Measurements from ENCODE around the gene ACOT7. TPM values are rescaled to one million over a fixed set of nuclear protein-coding genes. Genes with fewer than 3 reads are reported as not detected.

ACOT7 gene
- total RNA-seq, 1 donor from 2014 or later = 8.5 TPM

- no peak for DNase-seq
- intact Hi-C loops (cut with DNase I) = no loop called here
- no peak for ATAC-seq (ENCODE audit: poor library complexity)
These were observed 141.7 kb downstream of the ACOT7 start for GRCh38 chr1:6251681-6252373.

GRCh38 chr1:6251233-6251632 lies 142.3 kb downstream of the ACOT7 start:
- ATAC-seq (ENCODE audit: poor library complexity) (no peak), DNase-seq (no peak)
- intact Hi-C loops (cut with DNase I) = no loop called here

DNA sequence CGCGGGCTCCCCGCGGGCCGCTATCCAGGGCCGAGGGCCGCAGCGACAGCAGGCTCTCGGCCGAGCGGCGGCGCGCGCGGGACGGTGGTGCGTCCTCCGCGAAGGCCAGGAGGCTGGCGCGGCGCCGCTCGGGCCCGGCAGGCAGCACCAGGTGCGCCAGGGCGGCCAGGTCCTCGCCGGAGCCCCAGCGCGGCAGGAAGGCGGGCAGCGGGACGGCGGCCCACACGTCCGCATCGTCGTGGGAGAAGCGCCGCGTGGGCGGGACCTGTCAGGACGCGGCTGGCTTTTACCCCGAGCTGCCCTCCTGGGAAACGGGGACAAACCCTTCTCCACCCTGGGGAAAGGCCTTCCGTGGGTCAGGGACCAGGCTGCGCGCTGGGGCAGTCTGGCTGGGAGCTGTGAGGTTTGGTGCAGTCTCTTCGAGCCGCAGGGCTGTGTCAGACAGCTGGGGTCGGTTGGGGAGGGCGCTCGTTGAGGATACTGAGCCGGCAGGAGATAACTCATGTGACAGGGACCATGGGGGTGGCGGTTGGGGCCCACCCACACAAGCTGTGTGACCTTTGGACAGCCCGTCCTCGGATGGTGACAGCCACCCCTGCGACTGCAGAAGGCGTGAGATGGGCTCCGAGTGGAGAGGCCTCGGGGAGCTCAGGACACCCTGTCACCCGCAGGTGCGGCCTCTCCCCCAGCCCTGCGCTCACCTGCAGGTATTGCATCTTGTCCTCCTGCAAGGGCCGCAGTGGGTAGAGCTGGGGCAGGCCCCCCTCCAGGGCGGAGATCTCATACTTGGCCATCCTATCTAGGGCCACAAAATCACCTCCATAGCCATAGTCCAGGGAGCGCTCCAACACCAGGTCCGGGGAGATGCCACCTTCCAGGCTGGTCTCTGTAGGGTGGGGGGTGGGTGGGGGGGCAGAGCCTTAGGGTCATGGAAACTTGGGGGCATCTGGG lies 143.6 kb downstream of the ACOT7 start:
- intact Hi-C loops (cut with DNase I) = loop anchor here (5.0 kb wide), 1 partner anchor 198 kb away; no protein-coding TSS in a partner anchor
- ATAC-seq (ENCODE audit: poor library complexity) = no peak
- no peak for DNase-seq

GRCh38 chr1:6248932-6249738 lies 144.4 kb downstream of the ACOT7 start:
- ATAC-seq (ENCODE audit: poor library complexity) (peak; percentile 8), DNase-seq (no peak)
- intact Hi-C loops (cut with DNase I) = loop anchor here (5.0 kb wide), 1 partner anchor 197 kb away; no protein-coding TSS in a partner anchor

GRCh38 chr1:6248161-6248776 lies 145.3 kb downstream of the ACOT7 start:
- DNase-seq (no peak), ATAC-seq (ENCODE audit: poor library complexity) (no peak)
- intact Hi-C loops (cut with DNase I) = loop anchor here (5.0 kb wide), 1 partner anchor 196 kb away; no protein-coding TSS in a partner anchor

GRCh38 chr1:6247651-6248050 lies 145.9 kb downstream of the ACOT7 start:
- intact Hi-C loops (cut with DNase I) = loop anchor here (2.0 to 5.0 kb wide), 2 partner anchors 95 to 195 kb away; no protein-coding TSS in a partner anchor
- ATAC-seq (ENCODE audit: poor library complexity) = no peak
- DNase-seq = no peak

DNA sequence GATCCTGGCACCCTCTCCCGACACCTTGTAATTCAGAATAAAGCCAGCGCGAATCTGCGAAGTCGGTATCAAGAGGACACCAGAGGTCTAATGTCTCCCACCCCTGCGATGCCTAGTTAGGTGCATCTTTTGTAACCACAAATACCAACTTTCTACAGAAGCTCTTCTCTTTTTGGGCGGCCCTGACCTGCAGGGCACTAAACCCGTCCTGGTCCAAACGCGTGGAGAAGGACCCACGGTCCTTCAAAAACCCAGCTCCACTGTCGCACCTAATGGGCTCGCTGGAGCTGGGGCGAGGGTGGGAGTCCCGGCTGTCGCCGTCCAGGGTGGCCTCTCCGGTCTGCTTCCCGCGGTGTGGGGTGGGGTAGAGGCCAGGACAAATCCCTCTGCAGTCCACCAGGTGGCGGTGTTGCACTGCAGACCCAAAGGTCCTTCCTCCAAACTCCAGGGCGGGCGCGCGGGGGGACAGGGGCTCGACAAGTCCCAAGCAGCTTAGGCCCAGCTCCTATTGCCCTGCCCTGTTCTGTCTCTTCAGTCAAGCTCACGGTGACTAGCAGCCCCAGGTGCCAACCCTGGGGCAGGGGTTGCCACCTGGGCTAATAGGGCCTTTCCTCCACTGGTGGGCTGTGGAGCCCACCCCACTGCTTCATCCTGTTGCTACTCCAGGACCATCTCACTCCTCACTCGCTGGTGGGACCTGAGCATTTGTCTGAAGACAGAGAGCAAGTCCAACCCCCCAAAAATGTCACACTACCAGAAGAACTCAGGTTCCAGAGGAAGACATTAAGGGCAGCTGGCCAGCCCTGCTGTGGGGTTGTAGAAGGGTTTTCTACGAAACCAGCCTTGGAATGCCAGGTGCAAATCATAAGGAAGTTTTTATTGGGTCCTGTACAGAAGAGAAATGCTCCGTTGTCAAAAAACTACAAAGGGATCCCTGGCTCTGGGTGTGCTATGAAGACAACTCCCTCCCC lies 146.8 kb downstream of the ACOT7 start:
- peak; percentile 69 for ATAC-seq (ENCODE audit: poor library complexity)
- peak; percentile 85 for DNase-seq
- intact Hi-C loops (cut with DNase I) = loop anchor here (2.0 to 5.0 kb wide), 2 partner anchors 96 to 194 kb away; no protein-coding TSS in a partner anchor

DNA sequence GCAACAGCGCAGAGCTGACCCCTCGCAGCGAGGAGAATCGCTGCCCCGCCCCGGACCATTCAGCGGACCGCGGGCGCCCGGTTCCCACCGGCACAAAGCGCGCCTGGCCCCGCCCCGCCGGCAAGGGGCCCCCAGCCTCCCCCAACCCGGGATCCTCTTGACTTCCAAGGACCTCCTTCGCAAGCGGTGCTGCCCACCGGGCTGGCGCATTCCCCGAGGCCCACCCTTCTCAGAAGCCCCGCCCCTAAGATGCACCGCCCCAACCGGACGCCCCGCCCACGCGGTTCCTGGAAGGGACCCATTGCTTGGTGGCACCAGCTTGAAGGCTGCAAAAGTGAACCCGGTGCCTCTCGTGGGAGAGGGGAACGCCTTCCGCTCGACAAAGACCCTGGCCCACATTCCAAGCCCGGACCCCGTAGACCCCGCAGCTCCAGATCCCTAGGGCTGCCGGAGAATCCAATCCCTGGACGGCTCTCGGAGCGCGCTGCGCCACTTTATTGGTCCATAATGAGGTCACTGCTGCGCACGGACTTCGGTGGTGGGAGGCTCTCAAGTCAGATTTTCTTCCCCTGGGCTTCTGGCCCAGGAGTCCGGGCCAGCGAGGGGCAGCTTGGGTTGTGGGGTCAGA lies 147.6 kb downstream of the ACOT7 start:
- DNase-seq (no peak), ATAC-seq (ENCODE audit: poor library complexity) (no peak)
- intact Hi-C loops (cut with DNase I) = loop anchor here (2.0 to 5.0 kb wide), 2 partner anchors 97 to 194 kb away; no protein-coding TSS in a partner anchor

DNA sequence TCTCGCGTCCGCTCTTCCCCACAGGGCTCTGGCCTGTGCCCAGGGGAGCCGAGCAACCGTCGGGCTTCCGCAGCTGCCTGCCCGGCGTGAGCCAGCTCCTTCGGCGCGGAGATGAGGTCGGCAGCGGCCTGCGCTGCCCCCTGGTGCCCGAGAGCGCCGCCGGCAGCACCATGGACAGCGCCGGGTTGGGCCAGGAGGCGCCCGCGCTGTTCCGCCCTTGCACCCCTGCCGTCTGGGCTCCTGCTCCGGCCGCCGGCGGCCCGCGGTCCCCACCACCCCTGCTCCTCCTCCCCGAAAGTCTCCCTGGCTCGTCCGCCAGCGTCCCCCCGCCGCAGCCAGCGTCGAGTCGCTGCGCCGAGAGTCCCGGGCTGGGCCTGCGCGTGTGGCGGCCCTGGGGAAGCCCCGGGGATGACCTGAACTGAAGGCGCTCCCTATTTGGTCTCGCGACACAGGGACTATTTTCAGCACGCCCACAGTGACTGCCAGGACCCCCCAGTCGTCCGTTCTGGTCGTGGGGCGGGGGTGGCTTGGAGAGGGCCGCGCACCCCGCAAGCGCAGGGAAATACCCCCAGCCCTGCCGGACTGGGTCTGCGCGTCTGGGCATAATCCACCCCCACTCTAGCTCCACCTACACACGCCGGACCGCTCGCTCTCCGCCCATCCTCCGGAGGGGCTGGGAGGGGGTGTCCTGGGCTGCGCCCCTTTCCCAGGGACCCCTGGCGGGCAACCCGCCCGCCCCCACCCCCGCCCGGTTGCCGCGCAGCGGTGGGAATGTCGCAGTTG lies 148.3 kb downstream of the ACOT7 start:
- intact Hi-C loops (cut with DNase I) = loop anchor here (5.0 kb wide), 1 partner anchor 193 kb away; no protein-coding TSS in a partner anchor
- DNase-seq (peak; percentile 88), ATAC-seq (ENCODE audit: poor library complexity) (peak; percentile 83)

DNA sequence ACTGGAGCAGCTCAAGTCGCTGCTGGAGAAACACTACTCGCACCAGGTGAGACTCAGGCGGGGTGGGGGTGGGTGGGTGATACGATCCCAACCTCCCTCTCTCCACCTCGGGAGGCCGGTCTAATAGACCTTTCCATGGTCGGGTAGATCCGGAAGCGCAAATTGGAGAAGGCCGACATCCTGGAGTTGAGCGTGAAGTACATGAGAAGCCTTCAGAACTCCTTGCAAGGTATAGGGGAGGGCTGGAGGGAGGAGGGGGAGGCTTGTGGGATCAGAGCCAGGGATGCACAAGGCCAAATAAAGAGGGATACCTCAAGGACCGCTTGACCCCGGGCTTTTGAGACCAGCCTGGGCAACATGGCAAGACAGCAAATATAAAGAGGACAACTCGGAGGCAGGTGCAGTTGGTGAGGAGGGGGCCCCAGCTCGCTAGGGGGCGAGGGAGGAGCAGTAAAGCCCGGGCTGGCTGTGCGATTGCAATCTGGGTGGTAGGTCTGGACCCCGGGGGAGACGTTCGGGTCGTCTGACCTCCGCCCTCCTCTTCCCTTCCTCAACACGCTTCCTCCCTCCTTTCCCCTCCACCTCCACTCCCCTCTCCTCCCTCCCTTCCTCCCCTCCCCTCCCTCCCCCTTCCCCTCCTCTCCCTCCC lies 149.0 kb downstream of the ACOT7 start:
- ATAC-seq (ENCODE audit: poor library complexity) = no peak
- DNase-seq = no peak
- intact Hi-C loops (cut with DNase I) = loop anchor here (5.0 kb wide), 1 partner anchor 192 kb away; no protein-coding TSS in a partner anchor

DNA sequence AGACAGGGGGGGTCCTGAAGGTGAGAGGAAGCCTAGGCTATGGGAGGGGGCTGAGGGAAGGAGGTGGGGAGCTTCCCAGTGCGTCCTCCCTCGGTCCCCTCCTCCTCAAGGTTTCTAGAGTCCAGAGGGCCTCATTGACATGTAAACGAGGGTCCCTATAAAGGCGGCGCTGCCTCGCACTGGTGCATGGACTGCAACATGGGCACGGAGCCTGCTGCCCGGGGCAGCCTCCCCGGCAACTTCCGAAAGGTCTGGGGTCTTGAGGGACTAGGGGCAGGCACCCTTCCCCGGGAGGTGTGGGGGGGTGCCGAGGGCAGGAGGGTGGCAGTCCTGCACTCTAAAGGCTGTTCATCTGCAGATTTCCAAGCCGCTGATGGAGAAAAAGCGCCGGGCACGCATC lies 149.6 kb downstream of the ACOT7 start, which contains the start of gene HES3:
TSS of gene HES3 (plus strand) at position 187 of the 400 bp plus-strand sequence. CDS start at position 374, 187 bp downstream.
- ATAC-seq (ENCODE audit: poor library complexity) = no peak
- intact Hi-C loops (cut with DNase I) = no loop called here
- no peak for DNase-seq

- no peak for DNase-seq
These were observed 150.3 kb downstream of the ACOT7 start for GRCh38 chr1:6243053-6243834.

DNA sequence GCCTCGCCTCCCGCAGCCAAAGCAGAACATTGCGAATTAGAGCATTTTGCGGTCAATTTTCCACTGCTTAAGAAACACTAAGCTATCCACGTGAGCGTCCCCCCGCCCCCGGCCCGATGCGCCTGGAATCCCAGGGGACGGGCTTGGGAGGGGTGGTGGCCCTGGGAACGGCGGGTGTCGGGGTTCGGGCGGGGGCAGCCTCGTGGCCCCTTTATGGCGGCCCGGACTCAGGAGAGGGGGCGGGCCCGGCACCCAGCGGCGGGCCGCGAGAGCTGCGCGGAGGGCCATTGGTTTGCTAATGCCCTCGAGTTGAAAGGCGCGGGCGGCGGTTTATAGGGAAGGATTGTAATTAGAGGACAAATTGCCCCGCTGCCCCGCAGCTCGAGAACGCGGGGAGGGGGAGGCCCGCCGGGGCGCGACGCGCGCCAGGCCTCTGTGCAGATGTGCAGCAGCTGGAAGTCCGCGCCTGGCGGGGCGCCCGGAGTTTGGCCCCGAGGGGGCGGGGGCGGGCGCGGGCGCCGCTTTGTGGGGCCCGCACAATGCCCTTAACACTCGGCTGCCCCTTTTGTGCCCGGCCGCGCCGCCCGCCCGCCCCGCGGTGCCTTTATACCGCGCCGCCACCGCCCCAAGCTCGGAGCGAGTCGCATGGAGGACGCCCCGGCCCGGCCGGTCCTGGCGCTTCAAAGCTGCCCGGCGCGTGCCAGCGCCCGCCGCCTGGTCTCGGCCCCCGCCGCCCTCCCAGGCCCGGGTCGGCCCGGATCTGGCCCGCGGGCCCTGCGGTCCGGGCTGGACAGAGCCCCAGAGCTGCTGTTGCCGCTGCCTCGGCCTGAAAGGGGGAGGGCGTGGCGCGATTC lies 151.5 kb downstream of the ACOT7 start:
- intact Hi-C loops (cut with DNase I) = no loop called here
- ATAC-seq (ENCODE audit: poor library complexity) = no peak
- DNase-seq = no peak

More at GRCh38 chr1:6243053-6243834, 150.3 kb downstream of the ACOT7 start:
- ATAC-seq (ENCODE audit: poor library complexity) = no peak
- intact Hi-C loops (cut with DNase I) = no loop called here

All from Right ventricle myocardium superior (tissue), 1 donor.